Panc1 (cell line): ENCODE results near the gene PRR22.

Source experiments
- SIN3A ChIP-seq: IDR thresholded peaks from 2 replicates; pipeline ENCODE4 v1.6.1; 2012; ENCODE audit warnings: low read depth, mild to moderate bottlenecking, low read length, moderate library complexity, borderline replicate concordance; ENCODE audit not compliant: insufficient read depth
- TCF7L2 ChIP-seq: IDR thresholded peaks from 2 replicates; pipeline ENCODE4 v1.6.1; 2011; ENCODE audit warnings: mild to moderate bottlenecking, low read depth, low read length, inconsistent platforms
- TF ChIP-seq, protein P1 (sequence below): fragments of 450-650 bp; IDR thresholded peaks from 2 replicates; pipeline ENCODE4 v1.5.1; 2017; ENCODE audit warnings: mild to moderate bottlenecking

DNA sequence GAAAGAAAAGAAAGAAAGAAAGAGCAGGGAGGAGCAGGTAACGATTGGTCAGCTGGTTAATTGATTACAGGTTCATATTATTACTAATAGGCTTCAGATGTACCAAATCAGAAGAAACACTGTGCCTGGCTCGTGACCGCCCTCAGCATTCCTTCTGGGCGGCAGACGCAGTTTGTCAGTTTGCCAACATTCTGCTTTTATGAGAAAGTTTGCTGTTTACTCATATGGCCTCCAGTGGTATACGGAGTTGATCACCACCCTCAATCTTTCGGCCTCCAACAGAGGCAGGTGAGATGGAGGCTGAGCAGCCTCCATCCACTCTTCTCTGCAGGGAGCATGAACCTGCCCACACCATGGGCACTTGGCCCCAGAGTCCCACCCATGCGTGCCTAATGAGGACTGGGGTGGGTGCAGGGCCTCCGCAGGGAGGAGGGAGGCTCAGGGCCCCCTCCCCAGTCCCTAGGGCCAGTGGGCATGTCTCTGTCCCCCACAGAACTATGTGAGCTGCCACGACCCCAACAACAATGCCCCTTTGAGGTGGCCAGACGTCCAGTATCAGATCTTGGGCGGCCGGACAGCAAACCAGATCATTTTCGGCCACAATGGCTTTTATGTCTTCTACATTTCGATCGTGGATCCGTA lies 8.8 kb downstream of the PRR22 start:
- TF ChIP-seq, protein P1, sequence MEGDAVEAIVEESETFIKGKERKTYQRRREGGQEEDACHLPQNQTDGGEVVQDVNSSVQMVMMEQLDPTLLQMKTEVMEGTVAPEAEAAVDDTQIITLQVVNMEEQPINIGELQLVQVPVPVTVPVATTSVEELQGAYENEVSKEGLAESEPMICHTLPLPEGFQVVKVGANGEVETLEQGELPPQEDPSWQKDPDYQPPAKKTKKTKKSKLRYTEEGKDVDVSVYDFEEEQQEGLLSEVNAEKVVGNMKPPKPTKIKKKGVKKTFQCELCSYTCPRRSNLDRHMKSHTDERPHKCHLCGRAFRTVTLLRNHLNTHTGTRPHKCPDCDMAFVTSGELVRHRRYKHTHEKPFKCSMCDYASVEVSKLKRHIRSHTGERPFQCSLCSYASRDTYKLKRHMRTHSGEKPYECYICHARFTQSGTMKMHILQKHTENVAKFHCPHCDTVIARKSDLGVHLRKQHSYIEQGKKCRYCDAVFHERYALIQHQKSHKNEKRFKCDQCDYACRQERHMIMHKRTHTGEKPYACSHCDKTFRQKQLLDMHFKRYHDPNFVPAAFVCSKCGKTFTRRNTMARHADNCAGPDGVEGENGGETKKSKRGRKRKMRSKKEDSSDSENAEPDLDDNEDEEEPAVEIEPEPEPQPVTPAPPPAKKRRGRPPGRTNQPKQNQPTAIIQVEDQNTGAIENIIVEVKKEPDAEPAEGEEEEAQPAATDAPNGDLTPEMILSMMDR: no peak
- no peak for TF ChIP-seq TCF7L2
- no peak for TF ChIP-seq SIN3A
